Osteocyte (in vitro differentiated cells): ENCODE data around the gene STXBP2. TPM values are rescaled to one million over a fixed set of nuclear protein-coding genes. Genes with fewer than 3 reads are reported as not detected.

Experiments
- DNase-seq: peaks from one replicate; pipeline ENCODE4 v3.0.0; 2021; ENCODE audit warnings: mixed read lengths; ENCODE audit not compliant: unreplicated experiment; ENCODE audit errors: extremely low spot score
- H3K27ac Mint-ChIP-seq: one replicate; pipeline ENCODE4 v1.8.0; 2021; ENCODE audit warnings: mild to moderate bottlenecking, mixed read lengths; ENCODE audit not compliant: unreplicated experiment
- H3K27me3 Mint-ChIP-seq: one replicate; pipeline ENCODE4 v1.8.0; 2021; ENCODE audit warnings: mixed read lengths; ENCODE audit not compliant: unreplicated experiment
- H3K36me3 Mint-ChIP-seq: one replicate; pipeline ENCODE4 v1.8.0; 2021; ENCODE audit warnings: mixed read lengths; ENCODE audit not compliant: unreplicated experiment
- H3K4me1 Mint-ChIP-seq: one replicate; pipeline ENCODE4 v1.8.0; 2021; ENCODE audit warnings: mixed read lengths; ENCODE audit not compliant: unreplicated experiment
- H3K4me3 Mint-ChIP-seq: one replicate; pipeline ENCODE4 v1.8.0; 2021; ENCODE audit warnings: mild to moderate bottlenecking, moderate library complexity, mixed read lengths; ENCODE audit not compliant: unreplicated experiment
- H3K9me3 Mint-ChIP-seq: one replicate; pipeline ENCODE4 v1.8.0; 2021; ENCODE audit warnings: mixed read lengths; ENCODE audit not compliant: unreplicated experiment
- total RNA-seq: library from RNA; stranded (reverse); gene quantifications from 2 replicates; pipeline ENCODE4 v1.2.1, GENCODE V29; 2021
- TF ChIP-seq, protein P1 (sequence below): fragments of 200-600 bp; sonication (generic); IDR thresholded peaks from 2 replicates; pipeline ENCODE4 v1.5.0; 2021; ENCODE audit warnings: antibody characterized with exemption, mild to moderate bottlenecking, moderate library complexity

STXBP2 gene
- total RNA-seq, 1 donor from 2014 or later = 13.6 TPM

DNA sequence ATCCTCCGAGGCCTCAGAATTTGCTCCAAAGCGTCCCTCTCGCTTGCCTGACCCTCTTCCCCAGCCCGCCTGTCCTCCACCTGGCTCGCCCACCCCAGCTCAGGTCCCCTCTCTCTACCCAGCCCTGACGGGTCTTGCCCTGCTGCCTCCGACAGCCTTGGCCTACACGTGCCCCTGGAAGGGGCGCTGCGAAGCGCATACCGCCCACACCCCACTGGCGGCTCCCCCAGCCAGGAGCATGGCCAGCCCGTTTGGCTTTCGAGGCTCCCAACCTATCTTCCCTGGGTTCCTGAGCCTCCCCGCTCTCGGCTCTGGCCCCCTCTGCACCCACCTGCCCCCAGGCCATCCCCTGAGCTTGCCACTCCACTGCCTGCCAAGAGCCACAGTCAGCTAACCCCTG lies 12.1 kb upstream of the STXBP2 start:
- Mint-ChIP-seq H3K4me1 (peaks cover 18% of the 10 kb centered on the region), H3K27ac (no peak overlapping the region), H3K4me3 (no peak overlapping the region), H3K27me3 (no peaks in the 10 kb centered on the region), H3K9me3 (no peaks in the 10 kb centered on the region), H3K36me3 (peaks cover 14% of the 10 kb centered on the region)
- TF ChIP-seq, protein P1, sequence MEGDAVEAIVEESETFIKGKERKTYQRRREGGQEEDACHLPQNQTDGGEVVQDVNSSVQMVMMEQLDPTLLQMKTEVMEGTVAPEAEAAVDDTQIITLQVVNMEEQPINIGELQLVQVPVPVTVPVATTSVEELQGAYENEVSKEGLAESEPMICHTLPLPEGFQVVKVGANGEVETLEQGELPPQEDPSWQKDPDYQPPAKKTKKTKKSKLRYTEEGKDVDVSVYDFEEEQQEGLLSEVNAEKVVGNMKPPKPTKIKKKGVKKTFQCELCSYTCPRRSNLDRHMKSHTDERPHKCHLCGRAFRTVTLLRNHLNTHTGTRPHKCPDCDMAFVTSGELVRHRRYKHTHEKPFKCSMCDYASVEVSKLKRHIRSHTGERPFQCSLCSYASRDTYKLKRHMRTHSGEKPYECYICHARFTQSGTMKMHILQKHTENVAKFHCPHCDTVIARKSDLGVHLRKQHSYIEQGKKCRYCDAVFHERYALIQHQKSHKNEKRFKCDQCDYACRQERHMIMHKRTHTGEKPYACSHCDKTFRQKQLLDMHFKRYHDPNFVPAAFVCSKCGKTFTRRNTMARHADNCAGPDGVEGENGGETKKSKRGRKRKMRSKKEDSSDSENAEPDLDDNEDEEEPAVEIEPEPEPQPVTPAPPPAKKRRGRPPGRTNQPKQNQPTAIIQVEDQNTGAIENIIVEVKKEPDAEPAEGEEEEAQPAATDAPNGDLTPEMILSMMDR = no peak
- no peak for DNase-seq

DNA sequence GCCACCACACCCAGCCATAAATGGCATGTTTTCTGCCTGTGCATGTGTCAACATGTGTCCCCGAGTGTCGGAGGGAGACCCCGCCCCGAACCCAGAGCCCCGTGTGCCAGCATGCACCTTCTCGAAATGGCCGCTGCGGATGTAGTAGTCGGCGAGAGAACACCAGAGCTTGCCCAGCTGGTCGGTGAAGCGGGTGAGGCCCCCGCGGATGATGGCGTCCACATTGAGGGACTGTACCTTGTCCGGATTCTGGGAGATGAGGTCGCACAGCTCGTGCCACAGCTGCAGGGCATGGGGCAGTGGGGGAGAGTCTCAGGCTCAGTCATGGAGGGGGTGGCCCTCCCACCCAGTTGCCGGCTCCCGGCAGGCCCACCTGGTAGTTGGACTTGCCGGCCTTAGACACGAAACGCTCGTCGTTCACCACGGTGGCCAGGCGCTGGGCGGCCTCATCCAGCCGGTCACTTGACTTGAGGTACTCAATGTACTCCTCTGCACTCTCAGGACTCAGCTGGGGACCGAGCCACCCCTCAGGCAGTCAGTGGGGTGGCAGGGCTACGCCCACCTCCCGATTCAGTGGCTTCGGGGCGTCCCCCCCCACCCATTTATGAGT lies 11.0 kb upstream of the STXBP2 start:
- peaks cover 13% of the 10 kb centered on the region for H3K36me3 Mint-ChIP-seq
- H3K4me1 Mint-ChIP-seq = peaks cover 27% of the 10 kb centered on the region
- no peak for DNase-seq
- no peak overlapping the region for H3K27ac Mint-ChIP-seq
- H3K27me3 Mint-ChIP-seq = no peaks in the 10 kb centered on the region
- no peaks in the 10 kb centered on the region for H3K9me3 Mint-ChIP-seq
- no peak overlapping the region for H3K4me3 Mint-ChIP-seq
- TF ChIP-seq, protein P1 = no peak

DNA sequence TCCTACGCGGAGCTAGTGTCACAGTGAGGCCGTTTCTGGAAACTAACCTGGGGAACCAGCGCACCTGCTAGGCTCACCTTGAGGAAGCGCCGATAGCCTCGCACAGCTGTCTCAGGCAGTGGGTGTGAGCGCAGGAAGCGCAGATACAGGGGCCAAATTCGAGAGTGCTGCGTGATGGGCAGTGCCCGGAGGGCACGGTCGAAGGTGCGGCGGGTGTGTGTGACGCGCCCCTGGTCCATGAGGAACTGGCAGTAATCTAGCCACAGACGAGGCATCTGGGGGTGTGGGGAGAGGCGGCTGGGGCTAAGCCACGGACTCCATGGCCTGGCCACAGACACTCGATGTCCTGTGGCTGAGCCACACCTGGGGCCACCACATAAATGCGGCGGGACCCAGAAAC lies 9.7 kb upstream of the STXBP2 start:
- Mint-ChIP-seq H3K9me3 (no peaks in the 10 kb centered on the region), H3K36me3 (peaks cover 7% of the 10 kb centered on the region), H3K27me3 (no peaks in the 10 kb centered on the region), H3K27ac (no peak overlapping the region), H3K4me3 (peak overlapping the region; percentile 22), H3K4me1 (peaks cover 30% of the 10 kb centered on the region)
- TF ChIP-seq, protein P1 = no peak
- DNase-seq = no peak

DNA sequence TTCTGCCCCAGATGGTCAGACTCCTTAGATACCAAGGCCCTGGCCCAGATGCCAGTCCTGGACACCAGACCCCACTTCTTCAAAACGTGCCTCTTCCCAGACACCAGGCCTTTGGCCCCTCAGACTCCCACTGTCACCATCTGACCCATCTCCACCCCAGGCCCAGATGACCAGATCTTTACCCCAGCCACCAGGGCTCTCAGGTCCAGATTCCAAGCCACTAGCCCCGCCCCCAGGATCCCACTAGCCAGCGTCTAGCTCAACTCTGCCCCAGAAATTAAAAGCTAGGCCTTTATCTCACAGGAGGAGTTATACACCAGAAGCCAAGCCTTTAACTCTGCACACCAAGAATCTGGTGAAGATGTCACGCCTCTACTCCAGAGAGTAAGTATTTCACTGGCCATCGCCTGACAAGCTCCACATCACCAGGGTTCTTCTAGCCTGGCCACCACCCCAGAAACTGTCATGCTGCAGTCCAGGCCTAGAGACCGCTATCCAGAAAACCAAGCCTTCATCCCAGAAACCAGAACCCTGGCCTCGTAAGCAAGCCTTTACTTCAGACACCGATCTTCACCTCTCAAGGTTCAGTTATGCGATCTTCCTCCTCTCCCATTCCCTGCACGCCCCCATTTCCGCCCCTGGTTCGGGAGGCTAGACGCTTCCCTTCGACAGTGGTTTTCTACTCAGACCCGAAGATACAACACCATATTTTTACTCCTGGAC lies 8.2 kb upstream of the STXBP2 start:
- Mint-ChIP-seq H3K36me3 (no peaks in the 10 kb centered on the region), H3K9me3 (no peaks in the 10 kb centered on the region), H3K27me3 (no peaks in the 10 kb centered on the region), H3K4me3 (peak overlapping the region; percentile 96), H3K4me1 (peaks cover 30% of the 10 kb centered on the region), H3K27ac (peak overlapping the region; percentile 97)
- DNase-seq = no peak
- TF ChIP-seq, protein P1 = no peak

DNA sequence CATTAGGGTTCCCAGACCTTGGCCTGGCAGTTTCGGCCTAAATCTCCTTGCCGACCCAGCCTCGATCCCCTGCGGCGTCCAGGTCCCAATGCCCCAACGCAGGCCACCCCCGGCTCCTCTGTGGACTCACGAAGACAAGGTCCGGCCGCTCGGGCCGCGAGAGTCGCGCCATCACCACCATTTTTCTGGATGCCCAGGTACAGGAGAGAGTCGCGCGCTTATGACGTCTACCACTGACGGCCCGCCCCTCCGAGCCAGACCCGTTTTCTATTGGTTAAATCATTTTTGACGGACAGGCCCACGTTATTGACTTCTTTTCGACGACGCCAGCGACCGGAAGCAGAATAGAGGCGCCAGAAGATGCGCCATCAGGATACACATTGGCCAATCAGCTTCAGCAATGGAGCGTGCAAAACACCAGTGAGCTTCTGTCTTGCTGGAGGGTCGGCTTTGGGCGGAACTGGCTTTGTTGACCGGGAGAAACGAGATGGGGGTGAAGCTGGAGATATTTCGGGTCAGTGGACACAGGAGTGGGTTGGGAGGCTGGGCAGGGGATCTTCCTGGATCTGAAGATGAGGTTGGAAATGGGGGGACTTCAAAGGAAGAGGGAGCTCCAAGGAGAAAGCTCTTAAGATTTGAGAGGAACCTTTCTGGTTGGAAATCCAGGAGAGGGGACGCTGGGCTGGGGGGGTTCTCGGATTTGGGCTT lies 7.4 kb upstream of the STXBP2 start, which contains the start of the genes PET100 and XAB2:
Gene PET100, plus strand, starts transcription at position 447 of the 708 bp plus-strand sequence. Its CDS starts 41 bp downstream, at position 488.
Gene XAB2, minus strand, starts transcription at position 199 of the 708 bp plus-strand sequence. Its CDS starts 18 bp downstream, at position 181.
- peaks cover 30% of the 10 kb centered on the region for H3K4me1 Mint-ChIP-seq
- DNase-seq = peak; percentile 98
- H3K27me3 Mint-ChIP-seq = no peaks in the 10 kb centered on the region
- no peaks in the 10 kb centered on the region for H3K36me3 Mint-ChIP-seq
- TF ChIP-seq, protein P1 = no peak
- no peaks in the 10 kb centered on the region for H3K9me3 Mint-ChIP-seq
- H3K27ac Mint-ChIP-seq = peak within 1 kb of the TSS; percentile 97
- H3K4me3 Mint-ChIP-seq = peak within 1 kb of the TSS; percentile 96
